Tibial artery (tissue), 4 donors: ENCODE results near the gene HIGD1C.
A peak's percentile ranks its signal among the peaks of the same experiment; 100 is the strongest.

Experiments
- DNase-seq, 2 donors: peaks; one replicate each; pipeline ENCODE4 v3.0.0-alpha.2; 2019
- H3K27ac ChIP-seq, 2 donors: fragments of 200-600 bp; sonication (generic) in 1 of 2; 1 replicate in 1 of 2; 2 replicates in 1 of 2; pipeline ENCODE4 v1.5.1; 2018 to 2019; ENCODE audit warnings: mild to moderate bottlenecking in 1 of 2
- H3K27me3 ChIP-seq, 2 donors: fragments of 200-600 bp; sonication (generic) in 1 of 2; one replicate each; pipeline versions ENCODE4 v1.5.1 to v1.6.0; 2016 to 2019
- H3K36me3 ChIP-seq, 3 donors: fragments of 200-600 bp; sonication (generic) in 2 of 3; one replicate each; pipeline ENCODE4 v1.5.1; 2016 to 2019; ENCODE audit warnings: mild to moderate bottlenecking in 2 of 3
- H3K4me1 ChIP-seq, 4 donors: fragments of 200-600 bp; sonication (generic) in 2 of 4; 1 replicate in 3 of 4; 2 replicates in 1 of 4; pipeline ENCODE4 v1.5.1; 2016 to 2019
- H3K4me3 ChIP-seq, 2 donors: fragments of 200-600 bp; sonication (generic) in 1 of 2; 1 replicate in 1 of 2; 2 replicates in 1 of 2; pipeline ENCODE4 v1.5.1; 2018 to 2019; ENCODE audit warnings: mild to moderate bottlenecking in 2 of 2
- H3K9me3 ChIP-seq, 3 donors: fragments of 200-600 bp; sonication (generic) in 1 of 3; one replicate each; pipeline ENCODE4 v1.5.1; 2016 to 2019
- intact Hi-C: fragments of 100-400 bp; cut with DNase I; formaldehyde crosslinking; loops from one replicate; pipeline ENCODE4 v1.15.0; 2023; ENCODE audit warnings: low total_unique reads
- TF ChIP-seq, protein P1 (sequence below), 2 experiments: fragments of 200-600 bp in 1 of 2; fragments of 450-650 bp in 1 of 2; IDR thresholded peaks; one replicate each; pipeline ENCODE4 v1.5.1; 2017 to 2019; ENCODE audit warnings: antibody characterized with exemption in 2 of 2, mild to moderate bottlenecking in 1 of 2, moderate library complexity in 1 of 2

Gene HIGD1C

DNA sequence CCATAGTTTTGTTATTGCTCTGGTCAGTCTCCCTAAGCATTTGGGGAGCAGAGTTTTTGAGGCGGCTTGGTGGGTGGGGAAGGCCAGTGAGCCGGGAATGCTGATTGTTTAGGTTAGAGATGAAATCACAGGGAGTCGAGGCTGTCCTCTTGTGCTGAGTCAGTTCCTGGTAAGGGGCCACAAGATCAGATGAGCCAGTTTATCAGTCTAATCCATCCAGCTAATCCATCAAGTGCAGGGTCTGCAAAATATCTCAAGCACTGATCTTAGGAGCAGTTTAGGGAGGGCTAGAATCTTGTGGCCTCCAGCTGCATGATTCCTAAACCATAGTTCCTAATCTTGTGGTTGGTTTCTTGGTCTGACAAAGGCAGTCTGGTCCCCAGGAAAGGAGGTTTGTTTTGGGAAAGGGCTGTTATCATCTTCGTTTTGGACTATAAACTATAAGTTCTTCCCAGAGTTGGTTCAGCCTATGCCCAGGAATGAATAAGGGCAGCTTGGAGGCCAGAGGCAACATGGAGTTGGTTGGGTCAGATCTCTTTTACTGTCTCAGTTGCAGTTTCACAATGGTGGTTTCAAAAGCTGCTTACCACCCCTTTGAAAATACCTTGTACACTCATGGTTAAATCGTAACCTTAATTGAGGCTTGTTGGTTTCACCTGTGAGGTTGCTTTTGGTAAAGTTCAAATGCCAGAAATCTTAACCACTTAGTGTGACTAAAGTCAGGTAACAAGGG lies 33.6 kb upstream of the HIGD1C start:
- Histone ChIP-seq H3K4me3 (no peak overlapping the region), H3K4me1 (peaks cover 0 to 19% (median 15%) of the 10 kb centered on the region in 4 donors), H3K27ac (no peak overlapping the region), H3K27me3 (no peaks in the 10 kb centered on the region), H3K9me3 (peaks cover 0 to 21% (median 19%) of the 10 kb centered on the region in 3 donors), H3K36me3 (no peaks in the 10 kb centered on the region)
- DNase-seq = no peak
- TF ChIP-seq, protein P1, sequence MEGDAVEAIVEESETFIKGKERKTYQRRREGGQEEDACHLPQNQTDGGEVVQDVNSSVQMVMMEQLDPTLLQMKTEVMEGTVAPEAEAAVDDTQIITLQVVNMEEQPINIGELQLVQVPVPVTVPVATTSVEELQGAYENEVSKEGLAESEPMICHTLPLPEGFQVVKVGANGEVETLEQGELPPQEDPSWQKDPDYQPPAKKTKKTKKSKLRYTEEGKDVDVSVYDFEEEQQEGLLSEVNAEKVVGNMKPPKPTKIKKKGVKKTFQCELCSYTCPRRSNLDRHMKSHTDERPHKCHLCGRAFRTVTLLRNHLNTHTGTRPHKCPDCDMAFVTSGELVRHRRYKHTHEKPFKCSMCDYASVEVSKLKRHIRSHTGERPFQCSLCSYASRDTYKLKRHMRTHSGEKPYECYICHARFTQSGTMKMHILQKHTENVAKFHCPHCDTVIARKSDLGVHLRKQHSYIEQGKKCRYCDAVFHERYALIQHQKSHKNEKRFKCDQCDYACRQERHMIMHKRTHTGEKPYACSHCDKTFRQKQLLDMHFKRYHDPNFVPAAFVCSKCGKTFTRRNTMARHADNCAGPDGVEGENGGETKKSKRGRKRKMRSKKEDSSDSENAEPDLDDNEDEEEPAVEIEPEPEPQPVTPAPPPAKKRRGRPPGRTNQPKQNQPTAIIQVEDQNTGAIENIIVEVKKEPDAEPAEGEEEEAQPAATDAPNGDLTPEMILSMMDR (IDR thresholded peaks at IDR 0.05) = no peak
- intact Hi-C loops = no loop called here

DNA sequence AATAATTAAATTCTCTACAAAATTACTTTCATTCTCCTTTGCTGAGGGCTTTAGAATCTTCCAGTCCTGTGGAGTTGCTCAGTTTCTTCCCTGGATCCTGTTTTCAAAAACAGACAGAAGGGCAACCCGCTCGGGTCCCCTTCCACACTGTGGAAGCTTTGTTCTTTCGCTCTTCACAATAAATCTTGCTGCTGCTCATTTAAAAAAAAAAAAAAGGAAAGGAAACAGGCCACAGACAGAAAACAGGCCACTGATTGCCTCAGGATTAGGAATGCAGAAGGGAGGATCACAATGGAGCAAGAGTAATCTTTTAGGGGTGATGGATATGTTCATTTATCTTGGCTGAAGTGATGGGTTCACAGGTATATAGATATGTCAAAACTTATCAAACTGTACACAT lies 29.5 kb upstream of the HIGD1C start:
- no peak for DNase-seq
- Histone ChIP-seq H3K4me3 (peak overlapping the region; percentile 63 to 76), H3K36me3 (no peaks in the 10 kb centered on the region), H3K27me3 (no peaks in the 10 kb centered on the region), H3K4me1 (peaks cover 0 to 28% (median 17%) of the 10 kb centered on the region in 4 donors), H3K27ac (peak overlapping the region; percentile 81 to 84), H3K9me3 (no peaks in the 10 kb centered on the region)
- TF ChIP-seq, protein P1 (IDR thresholded peaks at IDR 0.05) = no peak
- intact Hi-C loops = loop anchor here (5.0 kb wide), 1 partner anchor 161 kb away; the partner anchor contains the start of gene ATF1

DNA sequence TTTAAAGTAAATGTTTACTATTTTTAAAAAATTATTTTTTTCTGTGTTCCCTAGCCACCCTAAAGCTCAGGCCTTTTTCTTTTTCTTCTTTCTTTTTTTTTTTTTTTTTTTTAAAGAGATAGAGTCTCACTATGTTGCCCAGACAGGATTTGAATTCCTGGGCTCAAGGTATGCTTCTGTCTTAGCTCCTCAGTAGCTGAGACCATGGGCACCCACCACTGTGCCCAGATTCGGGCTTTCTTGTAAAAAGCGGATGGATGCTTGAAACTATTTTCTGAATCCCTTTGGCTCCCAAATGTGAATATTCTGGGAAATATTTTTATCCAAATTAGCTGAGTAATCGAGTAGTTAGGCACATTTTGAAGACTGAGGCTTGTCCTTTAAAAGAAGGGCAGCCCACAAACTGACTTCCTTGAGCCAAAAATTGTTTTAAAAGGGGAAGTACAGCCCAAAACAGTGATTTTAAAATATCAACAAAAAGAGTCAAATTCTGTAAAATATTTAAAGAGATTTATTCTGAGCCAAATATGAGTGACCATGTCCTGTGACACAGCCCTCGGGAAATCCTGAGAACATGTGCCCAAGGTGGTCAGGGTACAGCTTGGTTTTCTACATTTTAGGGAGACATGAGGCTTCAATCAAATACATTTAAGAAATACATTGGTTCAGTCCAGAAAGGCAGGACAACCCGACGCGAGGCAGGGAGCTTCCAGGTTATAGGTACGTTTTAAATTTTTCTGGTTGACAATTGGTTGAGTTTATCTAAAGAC lies 28.8 kb upstream of the HIGD1C start:
- peak overlapping the region; percentile 63 to 76 for H3K4me3 ChIP-seq
- H3K27ac ChIP-seq = peak overlapping the region; percentile 81 to 84
- intact Hi-C loops = loop anchor here (5.0 kb wide), 1 partner anchor 161 kb away; the partner anchor contains the start of gene ATF1
- peaks cover 0 to 36% (median 20%) of the 10 kb centered on the region in 4 donors for H3K4me1 ChIP-seq
- no peaks in the 10 kb centered on the region for H3K27me3 ChIP-seq
- peak in 1 of 2 donors; percentile 25 for DNase-seq
- no peaks in the 10 kb centered on the region for H3K9me3 ChIP-seq
- TF ChIP-seq, protein P1 (IDR thresholded peaks at IDR 0.05) = no peak
- H3K36me3 ChIP-seq = no peaks in the 10 kb centered on the region

DNA sequence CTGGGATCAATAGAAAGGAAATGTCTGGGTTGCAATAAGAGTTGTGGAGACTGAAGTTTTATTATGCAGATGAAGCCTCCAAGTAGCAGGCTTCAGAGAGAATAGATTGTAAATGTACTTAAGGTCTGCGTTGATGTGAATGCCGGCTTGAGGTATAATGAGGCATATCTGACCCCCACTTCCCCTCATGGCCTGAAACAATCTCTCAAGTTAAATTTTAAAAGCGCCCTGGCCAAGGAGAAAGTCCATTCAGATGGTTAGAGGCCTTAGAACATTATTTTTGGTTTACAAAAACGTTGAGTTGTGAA lies 28.3 kb upstream of the HIGD1C start:
- peaks cover 0 to 41% (median 23%) of the 10 kb centered on the region in 4 donors for H3K4me1 ChIP-seq
- peak overlapping the region; percentile 63 to 76 for H3K4me3 ChIP-seq
- no peaks in the 10 kb centered on the region for H3K27me3 ChIP-seq
- peaks cover 0 to 4% (median 0%) of the 10 kb centered on the region in 3 donors for H3K36me3 ChIP-seq
- H3K9me3 ChIP-seq = no peaks in the 10 kb centered on the region
- no peak for DNase-seq
- peak overlapping the region; percentile 81 to 84 for H3K27ac ChIP-seq
- TF ChIP-seq, protein P1 (IDR thresholded peaks at IDR 0.05) = no peak
- intact Hi-C loops = loop anchor here (5.0 kb wide), 1 partner anchor 162 kb away; the partner anchor contains the start of gene ATF1

DNA sequence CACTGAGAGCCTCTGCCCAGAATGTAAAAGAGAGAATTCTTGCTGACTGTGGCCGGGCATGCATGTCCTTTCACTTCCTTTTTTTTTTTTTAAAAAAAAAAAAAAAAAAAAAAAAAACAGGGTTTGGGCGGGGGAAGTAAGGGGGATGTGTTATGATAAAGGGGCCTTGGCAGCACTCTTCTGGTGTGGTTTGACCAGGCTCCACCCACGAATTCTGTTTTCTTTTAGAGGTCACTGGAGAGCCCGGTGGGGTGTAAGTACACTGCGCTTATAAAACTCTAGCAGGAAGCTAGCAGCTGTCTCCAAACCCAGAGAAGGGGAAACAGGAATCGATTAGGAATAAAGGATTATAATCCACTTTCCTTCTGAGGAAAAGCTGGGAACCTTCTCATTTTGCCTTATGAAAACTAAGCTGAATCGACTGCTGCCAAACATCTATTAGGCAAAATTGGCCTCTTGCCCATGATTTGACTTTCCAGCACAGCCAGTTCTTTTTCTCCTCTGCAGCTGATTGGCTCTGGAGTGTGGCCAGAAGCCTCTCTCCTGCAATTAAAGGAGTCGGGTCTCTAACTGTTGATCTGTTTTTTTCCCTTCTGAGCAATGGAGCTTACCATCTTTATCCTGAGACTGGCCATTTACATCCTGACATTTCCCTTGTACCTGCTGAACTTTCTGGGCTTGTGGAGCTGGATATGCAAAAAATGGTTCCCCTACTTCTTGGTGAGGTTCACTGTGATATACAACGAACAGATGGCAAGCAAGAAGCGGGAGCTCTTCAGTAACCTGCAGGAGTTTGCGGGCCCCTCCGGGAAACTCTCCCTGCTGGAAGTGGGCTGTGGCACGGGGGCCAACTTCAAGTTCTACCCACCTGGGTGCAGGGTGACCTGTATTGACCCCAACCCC lies 27.7 kb upstream of the HIGD1C start:
- Histone ChIP-seq H3K27ac (peak overlapping the region; percentile 81 to 84), H3K27me3 (no peaks in the 10 kb centered on the region), H3K4me1 (peaks cover 0 to 46% (median 26%) of the 10 kb centered on the region in 4 donors), H3K4me3 (peak overlapping the region; percentile 63 to 76), H3K9me3 (no peaks in the 10 kb centered on the region), H3K36me3 (peaks cover 0 to 11% (median under 1%) of the 10 kb centered on the region in 3 donors)
- intact Hi-C loops = loop anchor here (5.0 kb wide), 2 partner anchors 58 to 162 kb away; partner anchors contain the start of gene ATF1
- DNase-seq = peak; percentile 96 to 98
- TF ChIP-seq, protein P1 (IDR thresholded peaks at IDR 0.05) = no peak
